Thyroid gland (tissue), 4 donors: ENCODE results near the gene PNO1.

Experiments used
- CTCF ChIP-seq, 6 experiments: fragments of 200-600 bp in 3 of 6; fragments of 450-650 bp in 3 of 6; sonication (generic) in 3 of 6; IDR thresholded peaks; one replicate each; pipeline ENCODE4 v1.5.1; 2016 to 2019; ENCODE audit warnings: antibody characterized with exemption in 6 of 6, mild to moderate bottlenecking in 2 of 6, inconsistent platforms in 1 of 6, moderate library complexity in 1 of 6
- POLR2A ChIP-seq, 2 donors: fragments of 450-650 bp; IDR thresholded peaks; one replicate each; pipeline ENCODE4 v1.6.1; 2017; ENCODE audit warnings: antibody characterized with exemption in 2 of 2, mild to moderate bottlenecking in 2 of 2, moderate library complexity in 1 of 2

GRCh38 chr2:68177541-68177940, 19.9 kb downstream of the PNO1 start:
- TF ChIP-seq CTCF (IDR thresholded peaks at IDR 0.05) (no peak), POLR2A (IDR thresholded peaks at IDR 0.05) (no peak)
